NT2/D1 (cell line): ENCODE measurements around the gene TMEM269.

Experiments used
- SUZ12 ChIP-seq: IDR thresholded peaks from 2 replicates; pipeline ENCODE4 v1.6.1; 2011; ENCODE audit not compliant: insufficient read length, insufficient read depth; ENCODE audit errors: extremely low read depth
- YY1 ChIP-seq: IDR thresholded peaks from 2 replicates; pipeline ENCODE4 v1.6.1; 2011; ENCODE audit not compliant: insufficient read length, insufficient read depth
- ZNF274 ChIP-seq: IDR thresholded peaks from 2 replicates; pipeline ENCODE4 v1.6.1; 2011; ENCODE audit warnings: mild to moderate bottlenecking, low read depth, low read length

- TF ChIP-seq ZNF274: no peak
- TF ChIP-seq SUZ12: no peak
- no peak for TF ChIP-seq YY1
Measured at GRCh38 chr1:42767510-42768000, 17.2 kb upstream of the TMEM269 start.
